Muscle layer of duodenum (tissue), 2 donors: Measurements from ENCODE around the gene PPP5C.

Experiments
- H3K27ac ChIP-seq: one replicate; pipeline ENCODE4 v1.7.0; 2013; ENCODE audit warnings: mild to moderate bottlenecking, low read length
- H3K27me3 ChIP-seq: one replicate; pipeline ENCODE4 v1.7.0; 2013; ENCODE audit warnings: low read depth, mild to moderate bottlenecking, control low read depth, low read length
- H3K36me3 ChIP-seq, 2 donors: one replicate each; pipeline ENCODE4 v1.7.0; 2013; ENCODE audit warnings: low read length in 2 of 2, control low read depth in 1 of 2, mild to moderate bottlenecking in 1 of 2; ENCODE audit not compliant: insufficient read depth in 2 of 2, control insufficient read depth in 1 of 2
- H3K4me1 ChIP-seq, 2 donors: one replicate each; pipeline ENCODE4 v1.7.0; 2013; ENCODE audit warnings: low read length in 2 of 2, mild to moderate bottlenecking in 2 of 2, control low read depth in 1 of 2, moderate library complexity in 1 of 2; ENCODE audit not compliant: insufficient read depth in 2 of 2, control insufficient read depth in 1 of 2
- H3K4me3 ChIP-seq, 2 donors: one replicate each; pipeline ENCODE4 v1.7.0; 2013; ENCODE audit warnings: low read length in 2 of 2, low read depth in 1 of 2, mild to moderate bottlenecking in 1 of 2
- H3K9me3 ChIP-seq, 2 donors: one replicate each; pipeline ENCODE4 v1.7.0; 2013; ENCODE audit warnings: low read length in 2 of 2, control low read depth in 1 of 2, mild to moderate bottlenecking in 1 of 2; ENCODE audit not compliant: control insufficient read depth in 1 of 2
- donor health status: healthy.

PPP5C gene

DNA sequence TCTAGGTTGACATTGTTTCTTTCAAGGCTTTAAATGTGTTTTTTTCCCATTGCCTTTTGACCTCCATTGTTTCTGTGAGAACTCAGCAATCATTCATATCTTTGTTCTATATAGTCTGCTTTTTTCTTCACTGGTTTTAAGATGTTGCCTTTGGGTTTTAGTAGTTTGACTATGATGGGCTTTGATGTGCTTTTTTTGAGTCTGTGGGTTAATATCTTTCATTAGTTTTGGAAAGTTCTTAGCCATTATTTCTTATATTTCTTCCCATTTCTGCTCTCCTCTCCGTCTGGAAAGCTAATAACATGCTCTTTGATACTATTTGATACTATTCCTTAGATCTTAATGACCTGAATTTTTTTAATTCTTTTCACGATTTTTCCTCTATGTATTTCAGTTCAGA lies 33.8 kb downstream of the PPP5C start:
- Histone ChIP-seq H3K36me3 (peaks cover 38 to 62% of the 10 kb centered on the region in 2 donors), H3K4me1 (peaks cover 5 to 15% of the 10 kb centered on the region in 2 donors), H3K4me3 (no peak overlapping the region), H3K27ac (no peak overlapping the region), H3K27me3 (no peaks in the 10 kb centered on the region), H3K9me3 (no peaks in the 10 kb centered on the region)

- peaks cover 5 to 15% of the 10 kb centered on the region in 2 donors for H3K4me1 ChIP-seq
- no peaks in the 10 kb centered on the region for H3K9me3 ChIP-seq
- no peak overlapping the region for H3K27ac ChIP-seq
- H3K36me3 ChIP-seq: peaks cover 33 to 56% of the 10 kb centered on the region in 2 donors
- H3K4me3 ChIP-seq: no peak overlapping the region
- no peaks in the 10 kb centered on the region for H3K27me3 ChIP-seq
These were observed 34.5 kb downstream of the PPP5C start for GRCh38 chr19:46381346-46381745.

DNA sequence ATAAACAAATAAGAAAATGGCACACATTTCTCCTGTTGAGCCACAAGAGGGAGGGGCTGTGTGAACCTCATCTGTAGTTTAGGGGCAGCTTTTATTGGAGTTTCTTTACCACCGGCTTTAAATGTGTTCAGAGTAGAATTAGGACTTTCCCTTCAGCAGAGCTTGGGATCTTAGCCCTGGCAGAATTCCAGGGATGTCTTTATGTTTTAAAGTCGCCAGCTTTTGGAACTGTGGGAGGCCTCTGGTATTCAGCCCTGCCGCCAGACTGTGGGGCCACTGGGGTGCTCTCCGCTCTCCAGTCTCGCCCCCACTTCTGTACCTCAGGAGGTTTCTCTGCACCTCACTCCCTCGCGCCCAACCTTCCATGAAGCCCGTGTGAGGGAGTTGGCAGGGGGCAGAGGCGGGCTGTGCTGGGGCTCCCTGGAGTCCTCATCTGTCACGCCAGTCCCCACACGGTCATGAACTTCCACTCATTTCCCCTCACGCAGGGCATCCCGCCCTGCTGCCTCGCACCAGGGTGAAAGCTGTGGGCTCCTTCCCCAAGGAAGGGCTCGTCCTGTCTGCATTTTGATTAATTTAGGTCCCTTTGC lies 35.0 kb downstream of the PPP5C start:
- H3K9me3 ChIP-seq: no peaks in the 10 kb centered on the region
- H3K27ac ChIP-seq: no peak overlapping the region
- H3K4me1 ChIP-seq: peaks cover 5 to 15% of the 10 kb centered on the region in 2 donors
- peaks cover 30 to 56% of the 10 kb centered on the region in 2 donors for H3K36me3 ChIP-seq
- H3K27me3 ChIP-seq: no peaks in the 10 kb centered on the region
- H3K4me3 ChIP-seq: no peak overlapping the region

- Histone ChIP-seq H3K9me3 (no peaks in the 10 kb centered on the region), H3K27me3 (no peaks in the 10 kb centered on the region), H3K4me1 (peaks cover 2 to 6% of the 10 kb centered on the region in 2 donors), H3K4me3 (no peak overlapping the region), H3K36me3 (peaks cover 28 to 63% of the 10 kb centered on the region in 2 donors), H3K27ac (no peak overlapping the region)
These were observed 36.4 kb downstream of the PPP5C start for GRCh38 chr19:46383171-46383815.

DNA sequence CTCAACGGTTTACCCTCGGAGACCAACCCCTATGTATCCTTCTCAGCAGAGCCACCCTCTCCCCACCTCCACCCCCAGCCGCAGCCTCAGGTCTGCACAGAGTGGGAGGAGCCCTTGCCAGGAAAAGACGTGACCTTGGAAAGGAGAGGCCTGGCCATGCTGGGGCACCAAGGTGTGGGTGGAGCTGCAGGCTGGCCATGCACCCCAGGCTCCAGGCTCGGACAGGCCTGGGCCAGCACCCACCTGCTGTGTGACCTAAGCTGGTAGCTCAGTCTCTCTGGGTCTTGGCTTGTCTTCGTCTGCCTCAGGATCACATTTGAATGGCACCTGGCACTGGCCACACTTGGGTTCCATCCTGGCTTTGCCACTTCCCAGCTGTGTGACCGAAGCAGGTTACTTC lies 37.0 kb downstream of the PPP5C start:
- no peak overlapping the region for H3K4me3 ChIP-seq
- no peaks in the 10 kb centered on the region for H3K27me3 ChIP-seq
- peaks cover 32 to 69% of the 10 kb centered on the region in 2 donors for H3K36me3 ChIP-seq
- peaks cover 0 to under 1% of the 10 kb centered on the region in 2 donors for H3K4me1 ChIP-seq
- H3K27ac ChIP-seq: no peak overlapping the region
- no peaks in the 10 kb centered on the region for H3K9me3 ChIP-seq

DNA sequence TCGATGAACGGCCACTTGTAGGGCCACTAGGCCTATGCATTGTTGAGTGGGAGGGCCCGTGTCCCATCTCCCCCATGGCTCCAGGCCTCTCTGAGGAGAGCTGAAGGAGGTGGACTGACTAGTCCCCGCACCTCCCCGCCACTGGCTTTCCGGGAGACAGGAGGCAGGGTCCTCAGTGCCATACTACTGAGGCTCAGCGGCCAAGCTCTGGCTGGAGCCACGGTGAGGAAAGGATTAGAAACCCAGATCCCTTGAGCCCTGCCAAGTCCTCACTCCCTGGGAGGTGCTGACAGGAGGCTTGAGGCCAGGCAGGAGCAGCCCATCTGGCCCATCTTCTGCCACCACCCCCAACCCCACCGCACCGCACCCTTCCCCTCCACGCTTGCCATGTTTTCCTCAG lies 37.5 kb downstream of the PPP5C start:
- Histone ChIP-seq H3K36me3 (peaks cover 36 to 73% of the 10 kb centered on the region in 2 donors), H3K4me3 (no peak overlapping the region), H3K9me3 (no peaks in the 10 kb centered on the region), H3K4me1 (no peaks in the 10 kb centered on the region), H3K27me3 (no peaks in the 10 kb centered on the region), H3K27ac (no peak overlapping the region)

GRCh38 chr19:46385636-46386035 lies 38.7 kb downstream of the PPP5C start:
- H3K9me3 ChIP-seq: no peaks in the 10 kb centered on the region
- no peak overlapping the region for H3K27ac ChIP-seq
- H3K4me3 ChIP-seq: no peak overlapping the region
- H3K27me3 ChIP-seq: no peaks in the 10 kb centered on the region
- no peaks in the 10 kb centered on the region for H3K4me1 ChIP-seq
- H3K36me3 ChIP-seq: peaks cover 45 to 84% of the 10 kb centered on the region in 2 donors

DNA sequence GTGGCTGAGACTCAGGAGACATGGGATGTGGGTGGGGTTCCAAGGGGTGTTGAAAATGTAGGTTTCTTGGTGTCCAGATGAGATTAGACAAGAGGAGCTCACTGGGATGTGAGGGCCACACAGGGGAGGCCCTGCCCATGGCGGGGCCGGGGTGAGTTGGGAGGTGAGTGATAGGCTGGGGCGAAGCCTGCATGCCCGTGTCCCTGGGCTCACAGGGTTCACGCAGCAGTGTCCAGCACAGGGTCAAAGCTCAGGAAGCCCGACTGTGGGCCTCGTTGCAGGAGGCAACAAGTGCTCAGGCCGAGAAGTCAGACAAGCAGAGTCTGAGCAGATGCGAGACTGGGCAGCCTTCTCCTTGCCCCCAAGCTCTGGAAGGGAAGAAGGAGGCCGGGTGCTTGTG lies 39.3 kb downstream of the PPP5C start:
- H3K27ac ChIP-seq: no peak overlapping the region

GRCh38 chr19:46386996-46387712 lies 40.3 kb downstream of the PPP5C start:
- Histone ChIP-seq H3K27me3 (no peaks in the 10 kb centered on the region), H3K27ac (no peak overlapping the region), H3K4me3 (no peak overlapping the region), H3K36me3 (peaks cover 45 to 85% of the 10 kb centered on the region in 2 donors), H3K4me1 (peaks cover 0 to under 1% of the 10 kb centered on the region in 2 donors), H3K9me3 (no peaks in the 10 kb centered on the region)

More for the DNA sequence above, 39.3 kb downstream of the PPP5C start:
- no peak overlapping the region for H3K4me3 ChIP-seq
- no peaks in the 10 kb centered on the region for H3K4me1 ChIP-seq
- H3K9me3 ChIP-seq: no peaks in the 10 kb centered on the region
- H3K36me3 ChIP-seq: peaks cover 45 to 84% of the 10 kb centered on the region in 2 donors
- no peaks in the 10 kb centered on the region for H3K27me3 ChIP-seq

DNA sequence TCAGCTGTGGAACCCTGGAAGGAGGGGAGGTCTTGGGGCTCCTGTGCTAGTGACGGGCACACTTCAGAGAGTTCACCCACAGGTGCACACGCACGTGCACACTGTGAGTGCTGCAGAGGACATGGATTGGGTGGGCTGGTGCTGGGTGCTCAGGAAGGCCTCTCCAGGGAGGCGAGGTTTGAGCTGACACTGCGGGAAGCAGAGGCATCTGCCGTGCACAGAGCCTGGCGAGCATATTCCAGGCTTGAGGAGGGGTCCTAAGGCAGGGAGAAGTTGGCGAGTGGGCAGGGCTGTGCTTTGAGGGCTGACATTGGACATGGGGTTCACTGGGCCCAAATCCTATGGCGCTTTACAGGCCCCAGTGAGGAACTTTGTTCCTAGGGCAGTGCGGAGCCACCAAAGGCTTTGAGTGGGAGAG lies 40.8 kb downstream of the PPP5C start:
- Histone ChIP-seq H3K4me1 (peaks cover 0 to 5% of the 10 kb centered on the region in 2 donors), H3K9me3 (no peaks in the 10 kb centered on the region), H3K27ac (no peak overlapping the region), H3K36me3 (peaks cover 41 to 80% of the 10 kb centered on the region in 2 donors), H3K27me3 (no peaks in the 10 kb centered on the region), H3K4me3 (no peak overlapping the region)

GRCh38 chr19:46388311-46389095 lies 41.6 kb downstream of the PPP5C start:
- Histone ChIP-seq H3K4me3 (no peak overlapping the region), H3K27ac (no peak overlapping the region), H3K4me1 (peaks cover 0 to 5% of the 10 kb centered on the region in 2 donors), H3K27me3 (no peaks in the 10 kb centered on the region), H3K36me3 (peaks cover 39 to 72% of the 10 kb centered on the region in 2 donors), H3K9me3 (no peaks in the 10 kb centered on the region)
